GM19035 (cell line): ENCODE data around the gene HBS1L.

Experiments
- ATAC-seq: cut with Tn5 transposase; IDR thresholded peaks from one replicate; pipeline ENCODE4 v1.9.1; 2021; ENCODE audit not compliant: unreplicated experiment

The HBS1L gene

GRCh38 chr6:134921276-134921675 is 133.3 kb downstream of the HBS1L start:
- ATAC-seq: no peak

- no peak for ATAC-seq
Measured at GRCh38 chr6:134920422-134920821, 134.2 kb downstream of the HBS1L start.

GRCh38 chr6:134918418-134918961 is 136.1 kb downstream of the HBS1L start:
- ATAC-seq: no peak

GRCh38 chr6:134911547-134911946 is 143.1 kb downstream of the HBS1L start:
- ATAC-seq: no peak

GRCh38 chr6:134910593-134910935 is 144.1 kb downstream of the HBS1L start:
- no peak for ATAC-seq
